Measurements from ENCODE around the gene PLXNB2. TPM values are rescaled to one million over a fixed set of nuclear protein-coding genes. Genes with fewer than 3 reads are reported as not detected.
"Not testable (repeated sequence)": the region's sequence is repeated elsewhere in the genome, so short reads cannot be mapped to it uniquely, and the experiment has no call there.

The PLXNB2 gene
- total RNA-seq, 1 experiment from 2014 or later: 260 TPM

- H3K4me3 ChIP-seq: peak overlapping the region; percentile 92
- H4K20me1 ChIP-seq (ENCODE audit: insufficient read depth): 0 out of 2 replicates have a peak, but pooled peaks cover 3% of the 10 kb centered on the region
- H3F3A ChIP-seq (ENCODE audit: insufficient read depth, low read depth): peaks cover 23% of the 10 kb centered on the region; the same call in 1 of the 2 replicates
- TF ChIP-seq CTCF (conservative IDR thresholded peaks at IDR 0.05) (no peak), EZH2 (IDR thresholded peaks at IDR 0.05; ENCODE audit: low read depth) (no peak)
- peak overlapping the region; percentile 98 for H3K4me2 ChIP-seq
- H3K9me3 ChIP-seq (ENCODE audit: insufficient read depth, low read depth): no peaks in the 10 kb centered on the region
- H3K36me3 ChIP-seq (ENCODE audit: low read depth): no peaks in the 10 kb centered on the region
- H3K79me2 ChIP-seq (ENCODE audit: low read depth): peaks cover 11% of the 10 kb centered on the region
- no peaks in the 10 kb centered on the region for H3K27me3 ChIP-seq (ENCODE audit: insufficient read depth, low read depth)
- H3K9me2 ChIP-seq (ENCODE audit: insufficient read depth): no peaks in the 10 kb centered on the region
- no peak for DNase-seq
- intact Hi-C loops (cut with micrococcal nuclease; ENCODE audit: unreplicated experiment): loop anchor here (1.0 to 2.0 kb wide), 3 partner anchors 32 to 81 kb away; partner anchors contain the start of gene TUBGCP6
- BruUV-seq (replicated peaks): TSS peak; percentile 36
- ChIA-PET POLR2A (ENCODE audit: unreplicated experiment) (no interaction called here), CTCF (interaction anchor here (0.6 kb wide), 1 partner anchor 22 kb away, joined by 3 read pairs; no protein-coding TSS in a partner anchor)
- no peak overlapping the region for H3K27ac ChIP-seq
- H3K4me1 ChIP-seq (replicated peaks; ENCODE audit: insufficient read depth): peaks cover 22% of the 10 kb centered on the region
- H2AFZ ChIP-seq: no peak overlapping the region
These were observed 18.2 kb upstream of the PLXNB2 start for GRCh38 chr22:50325444-50326224.

GRCh38 chr22:50323900-50324299 is 16.5 kb upstream of the PLXNB2 start:
- Histone ChIP-seq H3K4me1 (replicated peaks; ENCODE audit: insufficient read depth) (peaks cover 22% of the 10 kb centered on the region), H3K79me2 (ENCODE audit: low read depth) (peaks cover 11% of the 10 kb centered on the region), H3K9me2 (ENCODE audit: insufficient read depth) (no peaks in the 10 kb centered on the region), H3F3A (ENCODE audit: insufficient read depth, low read depth) (peaks cover 17% of the 10 kb centered on the region; the same call in 1 of the 2 replicates), H3K27ac (no peak overlapping the region), H3K27me3 (ENCODE audit: insufficient read depth, low read depth) (no peaks in the 10 kb centered on the region), H2AFZ (no peak overlapping the region), H3K4me2 (no peak overlapping the region), H3K4me3 (no peak overlapping the region), H3K9me3 (ENCODE audit: insufficient read depth, low read depth) (no peaks in the 10 kb centered on the region), H4K20me1 (ENCODE audit: insufficient read depth) (peaks cover 3% of the 10 kb centered on the region; the same call in 1 of the 2 replicates), H3K36me3 (ENCODE audit: low read depth) (no peaks in the 10 kb centered on the region)
- ChIA-PET CTCF (no interaction called here), POLR2A (ENCODE audit: unreplicated experiment) (no interaction called here)
- TF ChIP-seq CTCF (conservative IDR thresholded peaks at IDR 0.05) (no peak), EZH2 (IDR thresholded peaks at IDR 0.05; ENCODE audit: low read depth) (no peak)
- BruUV-seq (replicated peaks): no TSS peak
- intact Hi-C loops (cut with micrococcal nuclease; ENCODE audit: unreplicated experiment): no loop called here
- DNase-seq: no peak

GRCh38 chr22:50322382-50323104 is 15.1 kb upstream of the PLXNB2 start:
- H3K27ac ChIP-seq; H3K9me3 ChIP-seq (ENCODE audit: insufficient read depth, low read depth); H3K9me2 ChIP-seq (ENCODE audit: insufficient read depth); intact Hi-C loops (cut with micrococcal nuclease; ENCODE audit: unreplicated experiment); BruUV-seq (replicated peaks); H3K79me2 ChIP-seq (ENCODE audit: low read depth); H3K36me3 ChIP-seq (ENCODE audit: low read depth); CTCF ChIA-PET; H2AFZ ChIP-seq; H3F3A ChIP-seq (ENCODE audit: insufficient read depth, low read depth); H4K20me1 ChIP-seq (ENCODE audit: insufficient read depth); H3K4me3 ChIP-seq; H3K4me2 ChIP-seq; H3K27me3 ChIP-seq (ENCODE audit: insufficient read depth, low read depth): not testable (repeated sequence)
- POLR2A ChIA-PET (ENCODE audit: unreplicated experiment): interaction anchor here (0.7 kb wide), 1 partner anchor 9 kb away, joined by 6 read pairs; no protein-coding TSS in a partner anchor
- H3K4me1 ChIP-seq (replicated peaks; ENCODE audit: insufficient read depth): peaks cover 15% of the 10 kb centered on the region
- DNase-seq: peak in 1 of 2 experiments; percentile 37
